GM18907 (cell line): ENCODE results near the gene CCDC159.
"Not testable (repeated sequence)": the region's sequence is repeated elsewhere in the genome, so short reads cannot be mapped to it uniquely, and the experiment has no call there.

ENCODE experiments used
- ATAC-seq: cut with Tn5 transposase; IDR thresholded peaks from one replicate; pipeline ENCODE4 v1.9.1; 2021; ENCODE audit warnings: mild to moderate bottlenecking, moderate library complexity; ENCODE audit not compliant: unreplicated experiment

CCDC159 gene

DNA sequence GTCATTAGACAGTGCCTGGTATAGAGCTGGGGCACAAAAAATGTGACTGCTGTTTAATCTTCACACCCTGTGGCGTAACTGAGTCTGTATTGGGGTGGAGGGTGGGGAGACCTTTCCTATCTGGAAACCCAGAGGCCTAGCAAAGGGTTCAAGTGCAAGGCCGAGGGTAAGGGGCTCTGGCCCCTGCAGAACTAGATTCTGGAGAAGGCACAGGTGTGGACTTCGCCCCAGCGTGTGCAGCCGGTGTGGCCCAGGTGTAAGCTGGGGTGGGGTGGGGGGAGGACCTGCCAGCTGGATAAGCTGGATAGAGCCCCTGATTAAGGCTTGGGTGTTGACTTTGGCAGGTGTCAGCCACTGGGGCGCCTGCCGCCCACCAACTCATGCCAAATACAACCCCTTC is 8.2 kb upstream of the CCDC159 start:
- ATAC-seq, result no peak

DNA sequence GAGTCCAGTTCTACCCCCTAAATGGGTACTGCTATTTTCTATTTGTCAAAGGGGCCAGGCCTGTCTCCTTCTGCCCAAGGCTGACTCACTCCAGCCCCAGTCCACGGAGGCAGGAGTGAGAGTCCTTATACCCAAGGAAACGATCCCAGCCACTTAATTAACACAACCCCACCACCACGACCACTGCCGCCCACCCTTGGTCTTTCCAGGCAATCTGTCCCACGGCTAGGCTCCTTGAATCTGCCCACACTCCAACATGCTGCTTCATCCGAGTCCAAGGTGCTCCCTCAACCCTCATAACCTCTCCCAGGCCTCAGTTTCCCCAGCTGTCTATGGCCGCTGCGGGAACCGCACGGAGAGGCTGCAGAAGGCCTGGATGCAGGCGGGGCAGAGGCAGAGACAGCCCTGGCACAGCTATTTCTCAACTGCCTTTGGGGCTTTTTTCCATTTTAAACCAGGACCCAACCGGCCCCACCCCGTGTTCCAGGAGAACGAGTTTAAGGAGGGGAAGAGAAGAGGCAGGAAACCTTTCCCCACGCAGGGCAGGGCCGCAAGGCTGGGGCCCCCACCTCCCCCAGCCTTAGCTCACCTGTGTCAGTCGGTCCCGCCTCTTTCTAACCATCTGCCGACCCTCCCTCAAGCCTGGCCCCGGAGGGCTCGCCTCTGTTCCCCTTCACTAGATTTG is 7.6 kb upstream of the CCDC159 start:
- ATAC-seq, result no peak

DNA sequence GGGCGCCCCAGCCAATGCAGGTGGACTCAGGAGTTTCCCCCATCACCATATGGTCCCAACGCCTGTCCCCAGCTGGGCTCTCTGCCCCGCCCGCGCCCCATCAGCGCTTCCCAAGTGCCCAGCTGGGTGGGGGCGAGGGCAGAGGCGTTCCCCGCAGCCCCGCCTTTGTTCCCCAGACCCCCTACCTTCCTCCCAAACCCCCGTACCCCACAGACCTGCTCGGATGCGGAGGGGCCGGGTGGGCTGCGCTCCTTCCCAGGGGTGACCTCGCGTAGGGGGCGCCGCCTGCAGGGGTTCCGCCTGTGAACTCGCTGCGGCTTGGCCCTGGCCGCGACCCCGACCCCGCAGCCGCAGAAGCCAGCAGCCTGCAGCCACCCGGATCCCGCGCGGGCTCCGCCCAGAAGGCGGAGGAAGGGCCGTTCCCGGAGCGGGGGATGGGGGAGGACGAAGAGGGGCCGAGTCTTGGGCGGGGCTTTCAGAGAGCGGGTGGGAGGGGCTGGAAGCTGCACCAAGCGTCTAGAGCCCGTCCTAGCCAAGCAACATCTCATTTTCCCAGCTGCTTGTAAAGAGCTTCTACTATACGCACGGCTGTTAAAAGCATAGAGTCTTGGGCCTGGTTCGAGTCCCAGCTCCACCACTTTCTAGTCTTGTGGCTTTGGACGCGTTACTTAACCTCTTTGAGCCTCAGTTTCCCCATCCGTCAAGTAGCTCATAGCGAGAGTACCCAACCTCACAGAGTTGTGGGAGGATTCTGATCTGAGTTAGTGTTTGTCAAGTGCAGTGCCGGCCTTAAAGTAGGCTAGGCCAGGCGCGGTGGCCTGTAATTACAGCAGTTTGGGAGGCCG is 6.8 kb upstream of the CCDC159 start, which contains the start of gene RAB3D:
Gene RAB3D (minus strand): TSS at position 404 of the 845 bp plus-strand sequence. CDS start 2,258 bp downstream, outside the sequence.
- no peak for ATAC-seq

DNA sequence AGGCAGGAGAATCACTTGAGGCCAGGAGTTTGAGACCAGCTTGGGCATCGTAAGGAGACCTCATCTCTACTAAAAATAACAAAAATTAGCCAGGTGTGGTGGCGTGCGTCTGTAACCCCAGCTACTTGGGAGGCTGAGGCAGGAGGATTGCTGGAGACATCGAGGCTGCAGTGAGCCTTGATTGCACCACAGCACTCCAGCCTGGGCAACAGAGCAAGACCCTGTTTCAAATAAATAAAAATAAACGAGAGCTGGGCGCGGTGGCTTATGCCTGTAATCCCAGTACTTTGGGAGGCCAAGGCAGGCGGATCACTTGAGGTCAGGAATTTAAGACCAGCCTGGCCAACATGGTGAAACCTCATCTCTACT is 6.2 kb upstream of the CCDC159 start:
- ATAC-seq, result not testable (repeated sequence)

DNA sequence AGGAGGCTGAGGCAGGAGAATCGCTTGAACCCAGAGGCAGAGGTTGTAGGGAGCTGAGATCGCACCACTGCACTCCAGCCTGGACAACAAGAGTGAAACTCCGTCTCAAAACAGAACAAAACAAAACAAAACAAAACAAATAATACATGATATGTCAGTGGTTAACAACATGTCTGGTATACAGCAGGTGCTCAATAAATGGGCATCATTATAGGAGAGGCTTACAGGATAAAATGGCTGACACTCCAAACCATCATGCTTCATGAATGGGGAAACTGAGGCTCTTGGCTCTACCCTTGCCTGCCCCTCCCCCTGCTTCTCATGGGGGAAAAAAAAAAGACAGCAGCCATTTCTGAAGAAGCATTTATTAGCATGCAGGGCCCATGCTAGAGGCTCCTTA is 3.9 kb upstream of the CCDC159 start:
- ATAC-seq, result no peak

DNA sequence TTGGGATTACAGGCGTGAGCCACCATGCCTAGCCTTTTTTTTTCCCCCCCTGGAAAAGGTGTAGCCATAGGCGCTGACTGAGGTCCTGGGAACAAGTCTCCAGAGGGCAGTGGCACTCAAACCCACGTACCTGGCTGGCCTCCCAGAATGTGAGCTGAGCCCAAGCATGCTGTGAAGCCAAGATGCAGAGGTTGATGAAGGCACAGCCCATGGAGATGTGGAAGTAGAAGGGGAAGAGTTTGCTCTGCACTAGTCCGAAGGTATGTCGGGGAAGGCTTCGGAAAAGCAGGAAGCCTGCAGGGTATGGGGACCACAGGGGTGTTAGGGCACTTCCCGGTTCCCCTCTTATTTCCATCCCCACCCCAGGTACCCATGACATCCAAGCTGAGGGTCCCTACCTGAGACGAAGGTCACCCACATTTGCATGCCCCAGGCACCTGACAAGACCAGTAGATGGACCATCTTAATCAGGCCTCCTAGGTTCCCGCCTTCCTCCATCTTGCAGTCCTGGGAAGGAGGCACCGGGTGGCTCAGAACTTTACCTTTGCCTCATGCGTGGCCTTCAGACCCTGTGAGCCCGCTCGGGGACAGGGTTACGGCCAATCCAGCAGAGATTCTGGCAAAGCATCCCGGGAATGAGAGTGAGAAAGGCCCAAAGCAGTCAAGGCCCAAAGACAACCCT is 1.1 kb upstream of the CCDC159 start:
- no peak for ATAC-seq

DNA sequence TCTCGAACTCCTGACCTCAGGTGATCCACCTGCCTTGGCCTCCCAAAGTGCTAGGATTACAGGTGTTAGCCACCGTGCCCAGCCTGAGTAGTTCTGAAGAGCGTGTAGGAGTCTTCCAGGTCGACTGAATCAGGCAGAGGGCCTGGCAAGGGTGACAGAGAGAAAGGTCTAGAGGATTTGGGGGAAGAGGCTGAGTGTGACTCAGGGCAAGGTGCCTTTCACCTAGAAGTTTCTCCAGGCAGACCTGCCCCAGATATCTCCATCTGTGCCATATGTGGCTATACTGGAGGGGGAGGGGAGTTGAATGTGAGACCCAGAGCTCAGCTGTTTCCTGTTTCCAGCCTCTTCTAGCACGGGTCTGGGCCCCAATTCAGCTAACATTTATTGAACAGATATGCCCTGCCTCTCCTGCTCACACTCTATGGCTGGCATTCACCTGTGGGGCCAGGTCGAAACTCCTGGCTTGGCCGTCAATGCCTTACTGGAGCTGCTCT is 1.3 kb downstream of the CCDC159 start:
- no peak for ATAC-seq

DNA sequence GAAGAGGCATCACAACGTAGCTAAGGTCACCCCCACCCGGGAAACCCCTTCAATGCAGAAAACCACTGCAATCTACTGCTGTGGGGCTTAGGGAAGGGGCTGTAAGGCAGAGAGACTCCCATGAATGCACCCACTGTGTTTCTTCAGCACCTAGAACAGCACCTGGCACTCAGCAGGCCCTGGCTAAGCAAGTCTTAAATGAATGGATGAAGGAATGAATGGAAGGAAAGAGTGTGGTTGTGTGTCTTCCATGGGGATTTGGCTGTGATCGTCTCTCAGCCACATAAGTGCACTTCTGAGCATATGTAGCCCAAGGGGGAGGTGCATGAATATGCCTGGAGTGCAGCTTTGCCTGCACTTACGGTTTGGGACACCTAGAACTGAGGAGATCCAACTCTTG is 2.9 kb downstream of the CCDC159 start:
- no peak for ATAC-seq

DNA sequence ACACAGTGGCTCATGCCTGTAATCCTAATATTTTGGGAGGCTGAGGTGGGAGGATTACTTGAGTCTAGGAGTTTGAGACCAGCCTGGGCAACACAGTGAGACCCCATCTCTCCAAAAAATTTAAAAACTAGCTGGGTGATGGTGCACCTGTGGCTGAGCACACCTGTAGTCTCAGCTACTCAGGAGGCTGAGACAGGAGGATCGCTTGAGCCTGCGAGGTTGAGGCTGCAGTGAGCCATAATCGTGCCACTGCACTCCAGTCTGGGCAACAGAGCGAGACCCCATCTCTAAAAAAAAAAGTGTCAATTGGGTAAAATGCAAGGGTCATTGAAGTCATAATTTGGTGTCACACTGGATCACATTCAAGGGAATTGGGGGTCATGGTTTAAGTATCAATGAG is 7.8 kb downstream of the CCDC159 start:
- not testable (repeated sequence) for ATAC-seq

DNA sequence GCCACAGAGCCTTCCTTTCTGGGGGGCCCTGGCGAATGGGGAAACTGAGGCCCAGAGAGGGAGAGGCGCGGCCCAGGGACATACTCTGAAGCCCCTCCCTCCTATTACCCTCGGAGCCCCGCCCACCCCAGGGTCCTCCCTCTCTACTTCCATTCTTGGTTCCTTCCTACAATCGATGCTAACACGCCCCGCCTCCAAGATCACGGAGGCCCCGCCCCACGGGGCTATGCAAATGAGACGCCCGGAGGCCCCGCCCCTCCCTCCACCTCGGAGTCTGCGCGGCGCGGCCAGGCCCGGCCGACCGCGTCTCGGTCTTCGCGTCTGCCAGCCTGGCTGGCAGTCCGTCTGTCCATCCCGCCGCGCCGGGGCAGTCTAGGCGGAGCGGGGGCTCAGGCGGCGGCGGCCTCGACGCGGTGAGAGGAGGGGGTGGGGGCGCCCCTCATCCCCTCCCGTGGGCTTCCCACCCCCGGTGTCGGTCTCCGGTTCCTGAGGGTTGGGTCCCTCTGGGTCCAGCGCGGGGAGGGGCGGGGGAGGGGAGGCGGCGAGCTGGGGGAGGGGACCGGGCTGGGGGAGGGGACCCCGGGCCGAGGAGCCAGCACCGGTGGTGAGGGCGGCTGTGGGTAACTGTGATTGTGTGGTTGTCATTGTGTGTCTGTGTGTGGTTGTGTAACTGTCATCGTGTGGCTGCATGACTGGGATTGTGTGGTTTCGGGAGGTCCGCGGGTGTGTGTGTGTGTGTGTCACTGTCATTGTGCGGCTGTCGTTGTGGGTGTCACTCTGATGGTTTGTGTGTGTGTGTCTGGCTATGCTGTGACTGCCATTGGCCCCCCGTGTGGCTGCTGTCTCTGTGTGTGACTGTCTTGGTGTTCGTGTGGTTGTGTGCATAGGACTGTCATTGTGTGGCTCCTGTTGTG is 9.1 kb downstream of the CCDC159 start, which contains the start of gene PLPPR2:
Gene PLPPR2 (plus strand): TSS at position 273 of the 914 bp plus-strand sequence. CDS start 2,242 bp downstream, outside the sequence.
- no peak for ATAC-seq

DNA sequence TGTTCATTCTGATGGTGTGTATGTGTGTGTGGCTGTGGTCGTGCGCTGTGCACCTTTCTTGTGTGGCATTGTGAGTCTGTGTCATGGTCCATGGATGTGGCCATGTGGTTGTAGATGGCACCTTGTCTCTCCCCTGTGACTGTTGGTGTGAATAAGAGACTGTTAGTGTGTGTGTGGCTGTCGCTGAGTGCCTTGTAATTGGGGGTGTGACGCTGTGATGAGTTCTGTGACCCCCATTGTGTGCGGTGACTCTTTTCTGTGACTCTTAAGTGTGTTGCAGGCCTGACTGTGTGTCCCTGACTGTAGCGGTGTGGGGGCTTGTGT is 9.7 kb downstream of the CCDC159 start:
- ATAC-seq, result no peak

DNA sequence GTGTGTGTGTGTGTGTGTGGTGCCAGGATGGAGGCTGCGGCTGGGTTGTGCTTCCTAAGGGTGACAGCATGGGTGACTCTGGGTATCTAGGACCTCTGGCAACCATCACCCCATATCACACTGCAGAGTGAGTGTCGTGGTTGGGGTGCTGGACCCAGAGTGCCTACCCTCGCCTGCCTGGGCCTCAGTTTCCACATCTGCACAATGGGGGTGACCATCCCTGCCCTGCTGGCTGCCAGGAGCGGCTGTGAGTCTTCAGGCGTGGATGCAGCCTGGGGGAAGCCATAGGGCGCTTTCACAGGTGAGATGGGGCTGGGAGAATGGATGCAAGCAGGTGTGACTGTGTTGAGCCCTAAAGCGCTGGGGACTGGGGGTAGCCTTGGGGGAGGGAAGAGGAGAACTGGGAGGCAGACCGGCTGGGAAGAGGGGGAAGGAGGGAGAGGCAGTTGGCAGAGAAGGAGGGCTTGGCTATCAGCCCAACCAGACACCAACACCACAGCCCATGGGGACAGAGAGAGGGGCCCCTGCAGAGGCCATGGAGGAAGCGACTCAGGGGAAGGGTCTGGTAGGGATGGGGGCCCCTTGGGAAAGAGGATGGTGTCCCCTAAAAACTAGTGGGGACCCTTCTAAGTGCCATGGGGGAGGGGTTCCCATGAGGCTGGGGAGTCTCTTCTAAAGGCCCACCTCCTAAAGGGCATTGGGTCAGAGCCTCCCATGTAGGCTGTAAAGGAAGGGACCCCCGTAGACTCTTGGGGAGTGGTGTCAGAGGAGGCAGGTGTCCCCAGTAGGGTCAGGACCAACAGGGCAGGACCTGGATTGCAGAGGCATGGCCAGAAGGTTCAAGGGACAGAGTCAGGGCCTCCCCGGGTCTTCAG is 10.6 kb downstream of the CCDC159 start:
- ATAC-seq, result no peak

DNA sequence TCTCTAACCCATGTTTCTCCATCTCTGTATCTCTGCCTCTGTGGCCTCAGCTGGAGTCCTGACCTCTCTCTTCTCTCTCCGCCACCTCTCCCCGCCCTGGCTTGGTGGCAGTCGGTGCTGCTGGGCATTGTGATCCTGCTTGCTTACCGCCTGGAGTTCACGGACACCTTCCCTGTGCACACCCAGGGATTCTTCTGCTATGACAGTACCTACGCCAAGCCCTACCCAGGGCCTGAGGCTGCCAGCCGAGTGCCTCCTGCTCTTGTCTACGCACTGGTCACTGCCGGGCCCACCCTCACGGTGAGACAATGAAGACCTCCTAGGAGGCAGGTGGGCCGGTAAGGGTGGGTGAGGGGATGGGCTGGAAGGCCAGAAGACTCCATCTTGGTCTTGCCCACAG is 13.1 kb downstream of the CCDC159 start:
- no peak for ATAC-seq

DNA sequence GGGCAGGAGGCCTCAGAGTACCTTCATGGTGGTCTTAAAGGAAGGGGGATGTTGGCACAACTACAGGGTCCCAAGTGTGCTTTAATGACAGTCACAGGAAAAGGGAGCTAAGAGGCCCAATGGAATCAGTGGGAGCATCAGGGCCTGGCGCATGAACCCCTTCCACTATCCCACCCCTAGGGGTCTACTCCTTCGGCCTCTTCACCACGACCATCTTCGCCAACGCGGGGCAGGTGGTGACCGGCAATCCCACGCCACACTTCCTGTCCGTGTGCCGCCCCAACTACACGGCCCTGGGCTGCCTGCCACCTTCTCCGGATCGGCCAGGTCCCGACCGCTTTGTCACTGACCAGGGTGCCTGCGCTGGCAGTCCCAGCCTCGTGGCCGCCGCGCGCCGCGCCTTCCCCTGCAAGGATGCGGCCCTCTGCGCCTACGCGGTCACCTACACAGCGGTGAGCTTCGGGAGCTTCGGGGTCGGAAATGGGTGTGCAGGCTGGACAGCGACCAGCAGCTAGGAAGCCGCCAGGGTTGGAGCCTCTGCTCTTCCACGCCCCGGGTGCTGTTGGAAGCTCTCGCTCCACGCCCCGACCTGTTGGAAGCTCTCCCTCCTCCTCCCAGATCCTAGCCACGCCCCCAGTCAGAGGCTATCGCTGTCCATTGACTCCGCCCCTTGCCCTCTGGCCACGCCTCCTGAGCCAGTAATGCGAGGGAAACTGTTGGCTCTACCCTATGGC is 14.9 kb downstream of the CCDC159 start:
- ATAC-seq, result no peak

DNA sequence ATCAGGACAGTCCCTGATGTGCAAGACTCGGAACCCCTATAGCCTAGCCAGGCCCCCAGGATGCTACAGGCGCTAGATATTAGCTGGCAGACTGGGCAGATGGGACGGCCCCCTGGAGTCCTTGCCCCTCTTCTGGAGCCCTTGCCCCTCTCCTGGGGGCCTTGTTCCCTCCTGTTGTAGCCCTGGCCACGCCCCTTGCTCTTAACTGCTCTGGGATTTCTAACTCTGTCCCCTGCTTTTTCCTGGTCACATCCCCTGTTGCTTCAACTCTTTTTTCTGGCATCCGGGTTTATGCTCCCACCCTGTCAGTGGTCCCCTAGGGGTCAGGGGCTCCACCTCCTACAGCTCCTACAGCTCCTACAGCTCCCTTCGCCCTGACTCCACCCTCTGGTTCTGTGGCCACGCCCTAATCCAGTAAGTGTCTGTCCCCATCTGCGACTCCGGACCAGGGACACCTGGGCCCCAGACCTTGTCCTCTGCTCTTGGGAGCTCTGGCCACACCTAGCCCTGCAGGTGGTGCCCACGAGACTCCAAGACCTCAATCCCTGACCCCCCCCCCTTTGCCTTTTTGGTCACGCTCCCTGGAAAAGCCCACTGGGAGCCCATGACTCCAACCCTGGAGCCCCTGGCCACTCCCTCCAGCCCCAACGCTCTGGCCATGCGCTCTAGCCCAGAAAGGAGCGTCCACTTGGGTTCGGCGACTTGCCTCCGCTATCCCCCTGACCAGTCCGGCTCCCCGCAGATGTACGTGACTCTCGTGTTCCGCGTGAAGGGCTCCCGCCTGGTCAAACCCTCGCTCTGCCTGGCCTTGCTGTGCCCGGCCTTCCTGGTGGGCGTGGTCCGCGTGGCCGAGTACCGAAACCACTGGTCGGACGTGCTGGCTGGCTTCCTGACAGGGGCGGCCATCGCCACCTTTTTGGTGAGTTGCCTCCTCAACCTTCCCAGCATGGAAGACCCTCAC is 15.7 kb downstream of the CCDC159 start:
- no peak for ATAC-seq

DNA sequence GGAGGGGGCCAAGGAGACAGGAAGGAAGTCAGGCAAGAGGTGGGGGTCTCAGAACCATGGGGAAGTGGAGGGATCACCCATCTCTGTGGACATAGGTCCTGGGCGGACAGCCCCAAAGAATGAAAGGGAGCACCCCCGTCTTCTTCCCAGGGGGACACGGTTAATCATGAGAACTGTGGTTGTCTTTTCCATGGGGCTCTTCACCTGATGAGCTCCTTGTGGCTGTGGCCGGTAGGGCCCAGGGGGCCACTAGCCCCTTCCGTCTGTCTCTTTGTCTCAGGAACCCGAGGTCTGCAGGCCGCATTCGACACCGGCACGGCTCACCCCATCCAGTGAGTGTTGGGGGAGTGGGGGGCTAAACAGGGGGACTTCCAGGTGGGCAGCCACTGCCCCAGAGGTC is 17.6 kb downstream of the CCDC159 start:
- no peak for ATAC-seq

DNA sequence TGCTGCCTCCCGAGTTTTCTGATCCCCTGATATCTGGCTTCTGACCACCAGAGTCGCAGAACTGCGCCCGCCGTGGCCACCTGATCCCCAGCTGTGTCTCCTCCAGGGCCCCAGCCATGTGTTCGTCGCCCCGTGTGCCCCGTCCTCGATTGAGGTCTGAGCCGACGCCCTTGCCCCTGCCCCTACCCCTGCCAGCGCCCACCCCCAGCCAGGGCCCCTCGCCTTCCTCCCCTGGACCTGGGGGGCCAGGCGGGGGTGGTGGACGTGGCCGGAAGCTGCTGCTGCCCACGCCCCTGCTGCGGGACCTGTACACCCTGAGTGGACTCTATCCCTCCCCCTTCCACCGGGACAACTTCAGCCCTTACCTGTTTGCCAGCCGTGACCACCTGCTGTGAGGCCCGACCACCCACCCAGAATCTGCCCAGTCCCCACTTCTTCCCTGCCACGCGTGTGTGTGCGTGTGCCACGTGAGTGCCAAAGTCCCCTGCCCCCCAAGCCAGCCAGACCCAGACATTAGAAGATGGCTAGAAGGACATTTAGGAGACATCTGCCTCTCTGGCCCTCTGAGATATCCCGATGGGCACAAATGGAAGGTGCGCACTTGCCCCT is 18.1 kb downstream of the CCDC159 start:
- no peak for ATAC-seq
